Tibial nerve (tissue), 4 donors: ENCODE results near the gene KIF13A. TPM values are rescaled to one million over a fixed set of nuclear protein-coding genes. Genes with fewer than 3 reads are reported as not detected.
"Not testable (repeated sequence)": the region's sequence is repeated elsewhere in the genome, so short reads cannot be mapped to it uniquely, and the experiment has no call there.

Source experiments
- DNase-seq, 2 donors: peaks; one replicate each; pipeline ENCODE4 v3.0.0-alpha.2; 2019; ENCODE audit warnings: low spot score in 2 of 2
- H3K27ac ChIP-seq, 4 donors: fragments of 200-600 bp; sonication (generic) in 3 of 4; one replicate each; pipeline ENCODE4 v1.5.1; 2017 to 2019; ENCODE audit warnings: mild to moderate bottlenecking in 1 of 4
- H3K27me3 ChIP-seq, 2 donors: fragments of 200-600 bp; sonication (generic) in 1 of 2; one replicate each; pipeline versions ENCODE4 v1.5.1 to v1.6.0; 2017 to 2019
- H3K36me3 ChIP-seq, 3 donors: fragments of 200-600 bp; sonication (generic); one replicate each; pipeline ENCODE4 v1.5.1; 2018 to 2019
- H3K4me1 ChIP-seq, 4 donors: fragments of 200-600 bp; sonication (generic) in 3 of 4; one replicate each; pipeline ENCODE4 v1.5.1; 2017 to 2019
- H3K4me3 ChIP-seq, 4 donors: fragments of 200-600 bp; sonication (generic) in 3 of 4; one replicate each; pipeline ENCODE4 v1.5.1; 2017 to 2019; ENCODE audit warnings: mild to moderate bottlenecking in 1 of 4, moderate library complexity in 1 of 4
- H3K9me3 ChIP-seq, 4 donors: fragments of 200-600 bp; sonication (generic) in 3 of 4; one replicate each; pipeline ENCODE4 v1.5.1; 2017 to 2019
- EP300 ChIP-seq, 2 donors: sonication (generic); formaldehyde crosslinking; IDR thresholded peaks; one replicate each; pipeline ENCODE4 v1.6.1; 2017; ENCODE audit warnings: antibody characterized with exemption in 2 of 2, mild to moderate bottlenecking in 1 of 2
- POLR2A ChIP-seq, 2 donors: fragments of 450-650 bp; IDR thresholded peaks; one replicate each; pipeline ENCODE4 v1.6.1; 2017; ENCODE audit warnings: antibody characterized with exemption in 2 of 2, mild to moderate bottlenecking in 2 of 2, moderate library complexity in 2 of 2
- WGBS, 2 donors: methylation state at CpG; one replicate each; pipeline ENCODE4 v1.1.5; 2018; 5-methylcytosine and 5-hydroxymethylcytosine counted together
- total RNA-seq, 4 donors: library from RNA; depleted of rRNA; stranded (reverse); fragments of >200 nt; gene quantifications; one replicate each; pipeline ENCODE4 v1.1.0, GENCODE V29; 2016
- TF ChIP-seq, protein P1 (sequence below), 5 experiments: fragments of 200-600 bp in 3 of 5; fragments of 450-650 bp in 2 of 5; sonication (generic) in 3 of 5; IDR thresholded peaks; one replicate each; pipeline ENCODE4 v1.5.1; 2016 to 2019; ENCODE audit warnings: antibody characterized with exemption in 5 of 5, mild to moderate bottlenecking in 3 of 5, moderate library complexity in 2 of 5

The KIF13A gene
- total RNA-seq, 4 donors from 2014 or later, result 31.8 to 71.9 (median 48.0) TPM

DNA sequence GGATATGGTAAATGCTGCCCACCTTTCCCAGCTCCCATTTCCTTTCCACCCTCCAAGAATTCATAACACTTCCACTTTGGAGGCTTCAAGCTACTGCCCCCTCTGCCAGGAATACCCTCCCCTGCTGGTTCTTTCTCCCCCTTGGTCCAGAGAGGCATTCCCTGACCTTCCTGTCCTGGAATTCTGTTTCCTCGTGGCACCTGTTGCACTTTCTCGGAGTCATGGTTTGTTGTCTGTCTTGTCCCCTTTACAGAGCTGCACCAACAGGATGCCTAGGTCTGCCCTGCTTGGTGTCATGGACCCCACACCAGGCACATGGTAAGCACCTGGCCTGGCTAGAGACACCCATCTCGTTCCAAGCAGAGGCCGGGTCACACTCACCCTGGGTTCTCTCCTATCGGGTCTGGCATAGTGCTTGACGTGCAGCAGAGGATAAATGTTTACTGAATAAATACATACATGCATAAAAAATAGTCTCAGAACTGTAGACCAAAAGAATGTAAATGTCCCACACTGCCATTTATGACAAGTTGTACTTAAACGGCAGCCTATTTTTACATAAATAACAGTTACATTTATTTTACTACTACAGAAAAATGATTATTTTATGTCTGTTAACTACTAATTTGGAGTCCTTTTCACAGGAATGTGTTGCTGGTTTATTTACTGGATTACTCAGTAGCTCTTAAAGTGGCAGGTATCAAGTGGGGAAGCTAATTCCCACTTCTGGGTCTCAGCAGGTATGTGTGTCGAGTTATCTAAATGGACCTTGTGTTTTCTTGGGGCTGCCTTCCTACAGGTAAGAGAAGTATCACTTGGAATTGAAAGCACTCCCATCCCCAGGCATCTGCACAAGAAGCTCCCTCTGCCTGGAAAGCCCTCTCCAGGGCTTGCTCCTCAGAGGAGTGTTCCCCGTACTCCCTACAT is 69.3 kb downstream of the KIF13A start:
- Histone ChIP-seq H3K36me3 (no peaks in the 10 kb centered on the region), H3K4me1 (peaks cover 0 to 29% (median 4%) of the 10 kb centered on the region in 4 donors), H3K9me3 (no peaks in the 10 kb centered on the region), H3K4me3 (no peak overlapping the region), H3K27ac (no peak overlapping the region), H3K27me3 (no peaks in the 10 kb centered on the region)
- TF ChIP-seq POLR2A (IDR thresholded peaks at IDR 0.05), result no peak
- TF ChIP-seq EP300 (IDR thresholded peaks at IDR 0.05), result no peak
- TF ChIP-seq, protein P1, sequence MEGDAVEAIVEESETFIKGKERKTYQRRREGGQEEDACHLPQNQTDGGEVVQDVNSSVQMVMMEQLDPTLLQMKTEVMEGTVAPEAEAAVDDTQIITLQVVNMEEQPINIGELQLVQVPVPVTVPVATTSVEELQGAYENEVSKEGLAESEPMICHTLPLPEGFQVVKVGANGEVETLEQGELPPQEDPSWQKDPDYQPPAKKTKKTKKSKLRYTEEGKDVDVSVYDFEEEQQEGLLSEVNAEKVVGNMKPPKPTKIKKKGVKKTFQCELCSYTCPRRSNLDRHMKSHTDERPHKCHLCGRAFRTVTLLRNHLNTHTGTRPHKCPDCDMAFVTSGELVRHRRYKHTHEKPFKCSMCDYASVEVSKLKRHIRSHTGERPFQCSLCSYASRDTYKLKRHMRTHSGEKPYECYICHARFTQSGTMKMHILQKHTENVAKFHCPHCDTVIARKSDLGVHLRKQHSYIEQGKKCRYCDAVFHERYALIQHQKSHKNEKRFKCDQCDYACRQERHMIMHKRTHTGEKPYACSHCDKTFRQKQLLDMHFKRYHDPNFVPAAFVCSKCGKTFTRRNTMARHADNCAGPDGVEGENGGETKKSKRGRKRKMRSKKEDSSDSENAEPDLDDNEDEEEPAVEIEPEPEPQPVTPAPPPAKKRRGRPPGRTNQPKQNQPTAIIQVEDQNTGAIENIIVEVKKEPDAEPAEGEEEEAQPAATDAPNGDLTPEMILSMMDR (IDR thresholded peaks at IDR 0.05), result no peak
- no peak for DNase-seq
- 72 to 74% methylated on average over 9 of the region's 9 CpGs for WGBS, 2 donors

DNA sequence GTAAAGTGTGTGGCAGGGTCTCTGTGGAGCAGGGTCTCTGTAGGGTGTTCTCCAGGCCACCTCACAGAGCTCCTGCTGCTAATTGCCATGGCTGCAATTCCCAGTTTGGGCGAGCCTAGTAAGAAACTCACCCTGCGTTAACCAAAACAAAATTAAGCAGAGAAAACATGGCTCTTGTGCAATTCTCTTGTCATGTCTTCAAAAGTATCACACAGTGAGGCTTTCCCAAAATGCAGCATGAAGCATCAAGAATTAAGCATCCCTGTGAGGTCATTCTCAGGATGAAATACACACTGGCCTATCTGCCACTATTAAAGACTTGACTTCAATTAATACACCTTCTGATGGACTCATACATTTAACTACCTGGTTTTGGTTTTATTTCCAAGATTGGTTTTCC is 72.8 kb downstream of the KIF13A start:
- H3K4me1 ChIP-seq, result peaks cover 0 to 25% (median 0%) of the 10 kb centered on the region in 4 donors
- no peak for TF ChIP-seq POLR2A (IDR thresholded peaks at IDR 0.05)
- TF ChIP-seq EP300 (IDR thresholded peaks at IDR 0.05), result no peak
- TF ChIP-seq, protein P1 (IDR thresholded peaks at IDR 0.05), result no peak
- no peak overlapping the region for H3K27ac ChIP-seq
- no peaks in the 10 kb centered on the region for H3K9me3 ChIP-seq
- H3K27me3 ChIP-seq, result no peaks in the 10 kb centered on the region
- no peak for DNase-seq
- no peak overlapping the region for H3K4me3 ChIP-seq
- WGBS, 2 donors, result 65 to 75% methylated on average over 2 of the region's 2 CpGs
- H3K36me3 ChIP-seq, result no peaks in the 10 kb centered on the region

DNA sequence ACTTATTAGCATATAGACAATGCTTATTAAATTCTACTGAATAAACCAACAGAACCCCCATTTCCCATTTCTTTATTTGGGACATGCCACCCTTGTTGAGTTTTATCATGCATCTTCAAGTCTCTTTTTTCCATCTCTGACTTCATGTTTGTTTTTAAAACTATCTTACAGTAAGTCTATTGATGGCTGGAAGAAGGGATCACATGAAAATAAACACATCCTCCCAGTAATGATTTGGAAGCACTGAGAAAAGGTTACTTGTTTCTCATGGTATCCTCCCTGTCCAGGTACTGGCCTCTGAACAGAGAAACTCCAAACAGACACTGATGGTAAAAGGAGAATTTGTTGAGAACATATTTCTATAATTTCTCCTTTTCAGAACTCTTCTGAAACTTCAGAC is 74.9 kb downstream of the KIF13A start:
- Histone ChIP-seq H3K4me1 (peaks cover 0 to 38% (median 7%) of the 10 kb centered on the region in 4 donors), H3K36me3 (no peaks in the 10 kb centered on the region), H3K9me3 (no peaks in the 10 kb centered on the region), H3K4me3 (no peak overlapping the region), H3K27ac (no peak overlapping the region), H3K27me3 (no peaks in the 10 kb centered on the region)
- DNase-seq, result no peak
- no peak for TF ChIP-seq EP300 (IDR thresholded peaks at IDR 0.05)
- TF ChIP-seq, protein P1 (IDR thresholded peaks at IDR 0.05), result no peak
- no peak for TF ChIP-seq POLR2A (IDR thresholded peaks at IDR 0.05)

DNA sequence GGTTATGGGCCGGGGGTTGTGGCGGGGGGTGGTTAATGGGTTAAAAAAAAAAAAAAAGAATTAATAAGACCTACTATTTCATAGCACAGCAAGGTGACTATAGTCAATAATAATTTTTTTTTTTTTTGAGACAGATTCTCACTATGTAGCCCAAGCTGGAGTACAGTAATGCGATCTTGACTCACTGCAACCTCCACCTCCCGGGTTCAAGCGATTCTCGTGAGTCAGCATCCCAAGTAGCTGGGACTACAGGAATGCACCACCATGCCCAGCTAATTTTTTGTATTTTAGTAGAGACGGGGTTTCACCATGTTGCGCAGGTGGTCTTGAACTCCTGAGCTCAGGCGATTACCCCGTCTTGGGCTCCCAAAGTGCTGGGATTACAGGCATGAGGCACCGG is 75.8 kb downstream of the KIF13A start:
- 84 to 92% methylated on average over 11 of the region's 11 CpGs for WGBS, 2 donors
- not testable (repeated sequence) for H3K4me3 ChIP-seq, H3K9me3 ChIP-seq, H3K27ac ChIP-seq, H3K36me3 ChIP-seq, H3K27me3 ChIP-seq, DNase-seq
- H3K4me1 ChIP-seq, result peaks cover 0 to 46% (median 12%) of the 10 kb centered on the region in 4 donors

DNA sequence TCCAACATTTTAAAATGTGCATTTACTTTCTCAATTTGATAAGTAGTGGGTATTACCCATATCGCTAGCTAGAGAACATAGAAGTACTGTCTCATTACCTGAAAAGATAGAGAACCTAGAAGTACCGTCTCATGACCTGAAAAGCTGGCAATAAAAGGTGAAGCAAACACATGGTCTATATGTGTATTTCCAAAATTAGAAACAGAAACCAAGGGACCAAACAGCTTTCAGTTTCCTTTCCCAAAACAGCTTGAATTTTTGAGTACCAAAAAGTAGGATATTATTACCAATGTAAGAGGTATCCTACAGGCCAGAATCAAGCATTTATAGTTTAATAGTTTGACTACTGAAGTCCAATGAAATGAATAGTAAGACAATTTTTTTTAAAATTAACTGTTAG is 77.2 kb downstream of the KIF13A start:
- H3K4me1 ChIP-seq, result peaks cover 0 to 60% (median 12%) of the 10 kb centered on the region in 4 donors
- no peak for TF ChIP-seq POLR2A (IDR thresholded peaks at IDR 0.05)
- no peak for TF ChIP-seq EP300 (IDR thresholded peaks at IDR 0.05)
- TF ChIP-seq, protein P1 (IDR thresholded peaks at IDR 0.05), result no peak
- H3K36me3 ChIP-seq, result no peaks in the 10 kb centered on the region
- no peak overlapping the region for H3K27ac ChIP-seq
- no peak overlapping the region for H3K4me3 ChIP-seq
- WGBS, 2 donors, result 48 to 72% methylated on average over 2 of the region's 2 CpGs
- no peaks in the 10 kb centered on the region for H3K9me3 ChIP-seq
- no peak for DNase-seq
- H3K27me3 ChIP-seq, result no peaks in the 10 kb centered on the region
